ENCODE measurements around the gene CTDSP1.

DNA sequence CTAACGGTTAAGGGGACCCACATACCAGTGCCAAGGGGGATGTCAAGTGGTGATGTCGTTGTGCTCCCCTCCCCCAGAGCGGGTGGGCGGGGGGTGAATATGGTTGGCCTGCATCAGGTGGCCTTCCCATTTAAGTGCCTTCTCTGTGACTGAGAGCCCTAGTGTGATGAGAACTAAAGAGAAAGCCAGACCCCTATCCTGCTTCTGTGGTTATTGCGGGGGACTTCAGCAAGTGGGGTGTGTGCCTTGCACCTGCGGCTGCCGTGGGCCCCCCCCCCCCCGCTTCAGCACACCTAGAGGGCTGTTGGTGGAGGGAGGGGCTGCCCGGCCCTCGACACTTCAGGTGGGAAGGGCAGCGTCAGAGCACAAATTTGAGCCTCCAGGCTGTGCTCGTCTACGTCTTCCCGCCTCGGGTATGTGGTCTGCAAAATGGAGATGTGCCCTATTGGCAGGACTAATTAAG lies 6.1 kb downstream of the CTDSP1 start:
- no peak for TF ChIP-seq POLR2AphosphoS5 (IDR thresholded peaks at IDR 0.05; ENCODE audit: low read depth, low read length)
- TF ChIP-seq POLR2A (IDR thresholded peaks at IDR 0.05; ENCODE audit: low read depth, low read length), result no peak
- no peak for TF ChIP-seq TAF1 (IDR thresholded peaks at IDR 0.05; ENCODE audit: low read depth, low read length)
- no peak for TF ChIP-seq PAX5 (IDR thresholded peaks at IDR 0.05; ENCODE audit: insufficient read depth, low read length, severe bottlenecking)
